GM19328 (cell line): ENCODE results near the gene RARA.
A peak's percentile ranks its signal among the peaks of the same experiment; 100 is the strongest.

Source experiments
- ATAC-seq: cut with Tn5 transposase; IDR thresholded peaks from one replicate; pipeline ENCODE4 v1.9.1; 2021; ENCODE audit warnings: mild to moderate bottlenecking, moderate library complexity; ENCODE audit not compliant: unreplicated experiment

Gene RARA

DNA sequence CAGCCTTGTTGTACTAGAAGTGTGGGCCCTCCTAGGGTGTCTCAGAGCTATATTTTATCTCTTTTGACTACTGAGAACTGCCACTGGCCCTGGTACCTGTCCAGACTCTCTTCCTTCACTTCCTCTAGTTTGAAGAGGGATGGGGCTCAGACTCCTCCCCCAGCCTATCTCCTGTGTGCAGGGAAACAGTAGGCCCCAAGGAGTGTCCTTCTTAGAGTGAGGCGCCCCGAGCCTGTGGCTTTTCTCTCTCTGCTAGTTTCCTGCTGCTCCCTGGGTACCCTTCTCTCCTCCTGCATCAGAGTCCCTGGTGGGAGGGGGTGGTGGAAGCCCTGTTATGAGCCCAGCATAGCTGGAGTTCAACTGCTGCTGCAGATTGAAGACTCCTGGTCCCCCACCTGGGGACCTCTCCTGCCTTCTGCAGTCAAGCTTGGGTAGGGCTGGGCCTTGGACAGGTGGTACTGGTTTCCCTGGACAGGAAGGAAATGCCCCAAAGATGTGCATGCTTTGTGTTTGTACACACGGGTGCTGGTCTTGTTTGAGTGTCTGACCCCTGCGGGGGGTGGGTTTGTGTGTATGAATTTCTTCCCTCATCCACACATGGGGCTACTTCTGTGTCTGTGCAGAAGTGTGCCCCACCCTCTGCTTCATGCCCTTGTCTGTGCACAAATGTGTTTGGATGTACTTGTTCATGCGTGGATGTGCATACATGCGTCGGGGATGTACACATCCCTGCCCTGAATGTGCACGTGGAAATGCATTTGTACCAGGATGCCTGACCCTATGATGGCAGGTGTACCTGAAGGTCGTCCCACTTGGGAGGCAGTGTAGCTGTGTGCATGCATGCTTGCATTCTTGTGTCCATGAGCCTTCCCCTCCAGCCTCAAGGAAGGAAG, 6.9 kb downstream of the RARA start:
- ATAC-seq = no peak

GRCh38 chr17:40316571-40317344, 7.8 kb downstream of the RARA start:
- no peak for ATAC-seq

GRCh38 chr17:40317345-40317873, 8.4 kb downstream of the RARA start:
- no peak for ATAC-seq

- ATAC-seq = peak; percentile 70
These were observed 9.2 kb downstream of the RARA start for GRCh38 chr17:40317880-40318829.

- ATAC-seq = no peak
These were observed 9.9 kb downstream of the RARA start for GRCh38 chr17:40318830-40319391.

- ATAC-seq = no peak
These were observed 10.9 kb downstream of the RARA start for GRCh38 chr17:40319651-40320540.

DNA sequence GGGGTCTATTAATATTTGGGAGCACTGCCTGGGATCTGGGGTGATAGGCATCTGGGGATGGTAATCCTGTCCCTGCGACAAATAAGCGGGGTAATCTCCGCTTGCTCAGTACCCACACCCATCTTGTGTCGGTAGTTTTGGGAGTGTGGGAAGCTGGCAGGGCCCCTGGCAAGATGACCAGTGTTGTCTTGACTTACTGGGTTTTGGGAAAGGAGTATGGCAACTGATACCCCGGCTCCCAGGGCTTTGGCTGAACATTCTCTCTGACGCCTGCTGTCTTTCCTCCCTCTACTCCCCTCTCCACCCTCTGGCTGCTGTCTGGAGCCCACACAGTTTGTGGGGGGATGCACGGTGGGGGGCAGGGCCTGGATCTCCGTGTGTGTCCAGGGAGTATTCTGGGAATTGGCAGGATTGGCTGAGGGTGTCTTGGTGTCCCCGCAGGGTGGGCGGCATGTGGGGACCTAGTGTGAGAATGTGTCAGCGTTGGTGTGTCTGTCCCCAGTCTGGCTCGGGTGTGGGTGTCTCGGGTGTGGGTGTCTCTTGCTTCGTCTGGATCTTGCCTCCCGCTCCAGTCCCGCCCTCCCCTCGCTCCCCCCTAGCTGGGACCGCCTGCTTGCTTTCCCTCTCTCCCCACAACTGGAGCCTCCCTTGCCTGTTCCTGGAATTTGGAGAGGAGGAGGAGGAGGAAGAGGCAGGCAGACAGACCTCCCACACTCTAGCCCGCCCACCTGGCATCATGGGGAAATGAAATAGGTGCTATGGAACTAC, 12.0 kb downstream of the RARA start:
- no peak for ATAC-seq

DNA sequence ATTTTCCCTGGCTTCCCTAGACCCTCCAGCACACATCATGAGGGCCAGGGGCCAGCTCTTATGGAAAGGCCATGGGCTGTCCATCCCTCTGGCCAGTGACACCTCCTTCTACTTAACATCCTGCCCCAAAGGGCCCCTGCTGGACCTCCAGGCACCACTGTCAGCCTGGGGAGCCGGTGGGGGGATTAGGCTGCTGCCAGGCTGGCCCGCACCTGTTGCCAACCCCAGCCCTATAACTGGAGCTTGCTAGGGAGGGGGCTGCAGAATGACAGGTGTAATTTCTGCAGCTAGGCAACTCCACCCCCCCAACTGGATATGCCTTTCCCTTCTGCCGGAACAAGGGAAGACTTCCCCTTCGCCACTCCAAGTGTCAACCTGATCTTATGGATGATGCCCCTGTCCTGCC, 12.5 kb downstream of the RARA start:
- no peak for ATAC-seq

- ATAC-seq = no peak
These were observed 13.0 kb downstream of the RARA start for GRCh38 chr17:40321961-40322357.

- peak; percentile 37 for ATAC-seq
These were observed 13.7 kb downstream of the RARA start for GRCh38 chr17:40322358-40323315.

DNA sequence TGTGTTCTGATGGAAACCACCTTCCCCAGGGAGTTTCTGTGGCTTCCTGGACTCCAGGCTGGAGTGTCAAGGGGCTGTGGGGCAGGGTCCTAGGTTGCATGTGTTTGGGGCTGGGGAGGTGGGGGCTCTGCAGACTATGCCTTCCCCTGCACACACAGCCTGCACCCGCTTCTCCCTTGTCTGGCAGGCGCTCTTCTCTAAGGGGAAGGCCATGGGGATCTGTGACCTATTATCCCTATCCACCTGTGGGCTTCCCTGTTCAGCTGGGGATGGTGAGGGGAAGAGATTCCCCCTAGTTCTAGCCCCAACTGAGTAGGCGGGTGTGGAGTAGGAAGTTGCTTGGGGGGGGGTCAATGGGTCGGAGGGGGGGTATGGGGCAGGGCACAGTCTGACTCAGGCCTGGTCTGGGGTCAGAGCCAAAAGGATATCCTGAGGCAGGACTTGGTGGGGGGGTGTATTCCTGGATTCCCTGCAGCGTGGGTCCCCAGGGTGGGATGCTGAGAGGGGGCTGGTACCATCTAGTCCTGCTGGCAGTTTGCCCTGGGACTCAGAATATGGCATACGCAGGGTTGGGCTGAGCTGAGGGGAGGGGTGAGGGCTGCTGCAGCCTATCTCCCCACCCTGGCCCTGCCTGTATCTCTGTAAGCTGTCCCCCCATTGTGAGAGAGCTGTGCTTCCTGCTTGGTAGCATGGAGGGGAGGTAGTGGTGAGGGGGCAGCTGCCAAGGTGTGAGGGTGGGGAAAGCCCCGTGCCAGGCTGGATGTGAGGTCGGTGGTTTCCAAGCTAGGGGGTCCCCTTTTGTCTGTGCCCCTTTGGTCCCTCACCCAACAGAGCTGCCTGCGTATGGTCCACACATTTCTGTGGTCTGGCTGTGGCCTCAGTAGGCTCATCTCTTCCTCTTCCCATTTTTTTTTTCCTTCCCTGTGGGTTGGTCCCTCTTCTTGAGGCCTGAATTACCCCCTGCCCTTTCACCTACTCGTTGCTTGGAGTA, 14.7 kb downstream of the RARA start:
- ATAC-seq = no peak

GRCh38 chr17:40325156-40326013, 16.4 kb downstream of the RARA start:
- no peak for ATAC-seq

GRCh38 chr17:40326014-40326831, 17.2 kb downstream of the RARA start:
- no peak for ATAC-seq

DNA sequence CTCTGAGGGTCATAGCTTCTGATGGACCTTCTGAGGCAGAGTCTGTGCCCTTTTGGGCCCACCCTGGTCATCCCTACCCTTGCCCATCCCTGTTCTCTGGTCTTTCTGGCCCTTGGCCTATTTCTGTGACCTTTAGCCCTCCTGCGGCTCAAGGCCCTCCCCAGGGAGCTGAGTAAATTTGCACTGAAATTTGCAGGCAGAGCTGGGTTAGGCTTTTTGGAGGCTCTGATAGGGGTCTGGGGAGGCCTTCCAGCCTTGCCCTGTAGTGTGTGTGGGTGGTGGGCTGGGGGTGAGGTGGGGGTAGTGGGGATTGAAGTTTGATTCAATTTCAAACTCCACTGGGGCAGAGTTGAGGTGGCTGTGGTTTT, 17.8 kb downstream of the RARA start:
- no peak for ATAC-seq
